Measurements from ENCODE around the gene SUPT20H. TPM values are rescaled to one million over a fixed set of nuclear protein-coding genes. Genes with fewer than 3 reads are reported as not detected.

SUPT20H gene
- total RNA-seq, 2 donors from 2014 or later, result 32.2 to 57.3 TPM

DNA sequence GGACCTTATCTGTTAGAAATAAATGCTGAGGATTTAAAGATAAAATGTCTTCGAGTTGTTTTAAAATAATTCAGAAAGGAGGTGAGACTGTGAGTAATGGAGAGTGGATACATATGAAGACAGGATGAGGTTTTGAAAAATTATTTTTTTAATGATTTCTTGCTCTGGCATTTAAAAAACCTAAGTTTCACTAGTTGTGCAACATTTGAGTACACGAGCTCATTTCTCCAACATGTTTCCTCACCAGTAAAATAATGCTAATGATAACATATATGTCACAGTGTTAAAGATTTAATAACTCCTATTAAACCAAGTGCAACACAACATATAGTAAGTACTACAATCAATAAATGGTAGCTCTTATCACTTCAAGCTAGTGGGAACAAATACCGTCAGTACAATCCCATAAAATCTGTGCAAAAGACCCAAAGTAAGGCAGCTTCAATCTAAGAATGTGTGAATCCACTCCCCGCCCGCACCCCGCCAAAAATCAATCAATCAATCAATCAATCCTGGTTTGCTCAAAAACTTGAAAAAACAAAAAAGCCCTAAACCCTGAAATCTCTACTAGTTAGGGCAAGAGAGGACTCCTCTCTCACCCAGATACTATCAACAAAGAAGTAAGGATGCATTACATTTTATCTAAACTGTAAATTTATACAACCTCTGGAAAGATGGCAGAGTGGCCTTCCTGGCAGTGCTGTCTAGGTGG is 61.6 kb downstream of the SUPT20H start:
- TF ChIP-seq POLR2AphosphoS5 (IDR thresholded peaks at IDR 0.05) (no peak), POLR2A (IDR thresholded peaks at IDR 0.05) (no peak)
- TF ChIP-seq, protein P1, sequence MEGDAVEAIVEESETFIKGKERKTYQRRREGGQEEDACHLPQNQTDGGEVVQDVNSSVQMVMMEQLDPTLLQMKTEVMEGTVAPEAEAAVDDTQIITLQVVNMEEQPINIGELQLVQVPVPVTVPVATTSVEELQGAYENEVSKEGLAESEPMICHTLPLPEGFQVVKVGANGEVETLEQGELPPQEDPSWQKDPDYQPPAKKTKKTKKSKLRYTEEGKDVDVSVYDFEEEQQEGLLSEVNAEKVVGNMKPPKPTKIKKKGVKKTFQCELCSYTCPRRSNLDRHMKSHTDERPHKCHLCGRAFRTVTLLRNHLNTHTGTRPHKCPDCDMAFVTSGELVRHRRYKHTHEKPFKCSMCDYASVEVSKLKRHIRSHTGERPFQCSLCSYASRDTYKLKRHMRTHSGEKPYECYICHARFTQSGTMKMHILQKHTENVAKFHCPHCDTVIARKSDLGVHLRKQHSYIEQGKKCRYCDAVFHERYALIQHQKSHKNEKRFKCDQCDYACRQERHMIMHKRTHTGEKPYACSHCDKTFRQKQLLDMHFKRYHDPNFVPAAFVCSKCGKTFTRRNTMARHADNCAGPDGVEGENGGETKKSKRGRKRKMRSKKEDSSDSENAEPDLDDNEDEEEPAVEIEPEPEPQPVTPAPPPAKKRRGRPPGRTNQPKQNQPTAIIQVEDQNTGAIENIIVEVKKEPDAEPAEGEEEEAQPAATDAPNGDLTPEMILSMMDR (IDR thresholded peaks at IDR 0.05), result no peak
- intact Hi-C loops (cut with DNase I), result no loop called here
- no peaks in the 10 kb centered on the region for H3K9me3 ChIP-seq
- H3K4me3 ChIP-seq, result peak overlapping the region; percentile 64 to 88
- 53% methylated on average over 6 of the region's 6 CpGs for WGBS
- H3K4me1 ChIP-seq (replicated peaks), result peaks cover 3% of the 10 kb centered on the region
- DNase-seq (ENCODE audit: low spot score), result no peak
- no peaks in the 10 kb centered on the region for H3K27me3 ChIP-seq (replicated peaks; ENCODE audit: insufficient read depth)
- H3K36me3 ChIP-seq, result peaks cover 4 to 5% of the 10 kb centered on the region in 2 donors
- H3K27ac ChIP-seq, result no peak overlapping the region

DNA sequence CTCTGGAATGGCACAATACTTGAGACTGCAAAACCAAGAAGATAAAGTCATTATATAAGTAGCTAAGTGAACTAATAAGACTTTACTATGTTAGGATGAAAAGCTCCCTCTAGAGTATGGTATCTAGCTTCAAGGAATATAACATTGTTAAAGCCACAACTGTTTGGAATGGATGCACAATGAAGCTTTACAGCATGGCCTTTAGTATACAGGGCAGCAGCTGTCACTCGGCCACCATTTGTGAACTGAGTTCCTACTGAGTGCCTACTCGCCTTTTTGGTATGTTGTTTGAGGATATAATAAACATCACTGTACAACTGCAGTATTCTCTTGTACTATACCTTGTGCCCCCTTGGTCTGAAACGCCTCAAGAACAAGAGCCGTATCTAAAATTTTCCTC is 67.1 kb downstream of the SUPT20H start:
- H3K36me3 ChIP-seq, result peaks cover 6 to 23% of the 10 kb centered on the region in 2 donors
- H3K27ac ChIP-seq, result no peak overlapping the region
- H3K4me3 ChIP-seq, result no peak overlapping the region
- no peaks in the 10 kb centered on the region for H3K4me1 ChIP-seq (replicated peaks)
- WGBS, result 89% methylated on average over 4 of the region's 4 CpGs
- intact Hi-C loops (cut with DNase I), result no loop called here
- H3K27me3 ChIP-seq (replicated peaks; ENCODE audit: insufficient read depth), result no peaks in the 10 kb centered on the region
- no peak for DNase-seq (ENCODE audit: low spot score)
- no peaks in the 10 kb centered on the region for H3K9me3 ChIP-seq
- TF ChIP-seq, protein P1 (IDR thresholded peaks at IDR 0.05), result no peak
- no peak for TF ChIP-seq POLR2A (IDR thresholded peaks at IDR 0.05)
- no peak for TF ChIP-seq POLR2AphosphoS5 (IDR thresholded peaks at IDR 0.05)

DNA sequence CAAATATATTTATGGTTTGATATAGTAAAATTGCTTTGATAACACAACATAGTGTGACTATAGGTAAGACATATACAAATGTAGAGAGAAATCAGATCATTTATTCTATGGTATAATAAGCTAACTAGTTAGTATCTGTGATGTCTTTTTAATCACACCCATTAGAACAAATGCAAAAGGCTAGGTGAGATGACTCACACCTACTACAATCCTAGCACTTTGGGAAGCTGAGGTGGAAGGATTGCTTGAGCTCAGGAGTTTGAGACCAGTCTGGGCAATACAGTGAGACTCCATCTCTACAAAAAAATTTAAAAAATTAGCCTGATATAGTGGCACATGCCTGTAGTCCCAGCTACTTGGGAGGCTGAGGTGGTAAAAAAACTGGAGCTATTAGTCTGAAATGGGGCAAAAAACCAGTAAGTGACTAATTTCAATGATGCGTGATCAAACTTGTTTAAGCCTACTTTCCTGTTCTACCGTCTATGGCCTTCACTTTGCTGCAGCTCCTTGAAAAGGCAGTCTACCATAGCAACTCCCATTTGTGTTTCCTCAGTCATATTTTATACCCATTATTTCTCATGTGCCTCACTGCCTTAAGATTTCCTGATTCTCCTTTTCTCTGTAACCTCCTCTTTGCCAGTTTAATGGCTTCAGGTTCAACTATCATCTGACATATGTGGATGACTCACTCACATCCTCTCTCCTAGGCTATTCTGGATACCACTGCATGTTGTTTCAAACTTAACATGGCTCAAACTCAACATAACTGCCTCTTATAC is 72.8 kb downstream of the SUPT20H start:
- intact Hi-C loops (cut with DNase I), result no loop called here
- TF ChIP-seq, protein P1 (IDR thresholded peaks at IDR 0.05), result no peak
- TF ChIP-seq POLR2AphosphoS5 (IDR thresholded peaks at IDR 0.05) (no peak), POLR2A (IDR thresholded peaks at IDR 0.05) (no peak)
- WGBS, result 65% methylated on average over 2 of the region's 2 CpGs
- H3K36me3 ChIP-seq, result peaks cover 0 to 9% of the 10 kb centered on the region in 2 donors
- DNase-seq (ENCODE audit: low spot score), result no peak
- H3K4me3 ChIP-seq, result no peak overlapping the region
- H3K4me1 ChIP-seq (replicated peaks), result no peaks in the 10 kb centered on the region
- H3K27me3 ChIP-seq (replicated peaks; ENCODE audit: insufficient read depth), result no peaks in the 10 kb centered on the region
- no peak overlapping the region for H3K27ac ChIP-seq
- H3K9me3 ChIP-seq, result no peaks in the 10 kb centered on the region

DNA sequence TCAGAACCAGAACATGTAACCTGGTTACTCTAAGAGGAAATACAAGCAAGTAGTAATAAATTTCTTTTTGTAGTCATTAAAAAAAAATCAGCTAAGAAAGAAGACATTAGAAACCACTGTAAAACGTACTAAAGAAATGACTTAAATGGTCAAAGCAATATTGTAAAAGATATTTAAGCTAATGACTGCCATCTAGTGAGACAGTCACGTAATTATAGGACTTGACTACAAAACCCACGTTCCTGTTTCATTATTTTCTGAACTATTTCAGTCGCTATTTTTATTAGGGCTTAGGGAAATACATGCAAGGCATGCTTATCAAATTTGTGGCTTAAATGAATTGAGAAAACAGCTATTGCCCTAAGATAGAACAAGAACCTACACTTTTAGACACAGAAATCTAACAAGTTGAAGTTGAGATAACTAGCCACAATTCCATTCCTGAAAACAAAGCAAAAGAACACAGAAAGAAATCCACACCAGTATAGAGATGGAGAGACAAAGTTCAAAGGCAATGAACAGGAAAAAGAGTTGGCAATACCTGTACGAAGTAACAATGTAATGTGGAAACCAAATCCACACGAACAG is 78.2 kb downstream of the SUPT20H start:
- 23% methylated on average over 6 of the region's 6 CpGs for whole genome bisulfite sequencing
- H3K9me3 ChIP-seq, result no peaks in the 10 kb centered on the region
- no peaks in the 10 kb centered on the region for H3K27me3 ChIP-seq (replicated peaks; ENCODE audit: insufficient read depth)
- H3K27ac ChIP-seq, result no peak overlapping the region
- no peaks in the 10 kb centered on the region for H3K36me3 ChIP-seq
- intact Hi-C loops (cut with DNase I), result loop anchor here (2.0 kb wide), 1 partner anchor 122 kb away; no protein-coding TSS in a partner anchor
- no peaks in the 10 kb centered on the region for H3K4me1 ChIP-seq (replicated peaks)
- DNase-seq (ENCODE audit: low spot score), result no peak
- H3K4me3 ChIP-seq, result no peak overlapping the region
- TF ChIP-seq POLR2AphosphoS5 (IDR thresholded peaks at IDR 0.05), result no peak
- TF ChIP-seq, protein P1 (IDR thresholded peaks at IDR 0.05), result peak; percentile 19 to 70 (median 54)

Data from prostate gland (tissue), 2 donors.